Frontal cortex (tissue), 4 donors: ENCODE results near the gene DCDC2B. TPM values are rescaled to one million over a fixed set of nuclear protein-coding genes. Genes with fewer than 3 reads are reported as not detected.
A peak's percentile ranks its signal among the peaks of the same experiment; 100 is the strongest.

ENCODE experiments used
- DNase-seq, 2 donors: peaks; one replicate each; pipeline ENCODE4 v3.0.0; 2012; ENCODE audit warnings: low spot score in 2 of 2
- FAIRE-seq: peaks from 2 replicates; lab custom pipeline; 2012; peaks lifted over from hg19 to GRCh38; lab: Jason Lieb, UNC
- total RNA-seq: library from RNA; depleted of rRNA; stranded (reverse); fragments of >200 nt; gene quantifications from one replicate; pipeline ENCODE4 v1.2.3, GENCODE V29; 2014
- donor health status: control.
- donor health status: control.
- donor health status: control.

DCDC2B gene
- total RNA-seq, 1 donor from 2014 or later = not detected

DNA sequence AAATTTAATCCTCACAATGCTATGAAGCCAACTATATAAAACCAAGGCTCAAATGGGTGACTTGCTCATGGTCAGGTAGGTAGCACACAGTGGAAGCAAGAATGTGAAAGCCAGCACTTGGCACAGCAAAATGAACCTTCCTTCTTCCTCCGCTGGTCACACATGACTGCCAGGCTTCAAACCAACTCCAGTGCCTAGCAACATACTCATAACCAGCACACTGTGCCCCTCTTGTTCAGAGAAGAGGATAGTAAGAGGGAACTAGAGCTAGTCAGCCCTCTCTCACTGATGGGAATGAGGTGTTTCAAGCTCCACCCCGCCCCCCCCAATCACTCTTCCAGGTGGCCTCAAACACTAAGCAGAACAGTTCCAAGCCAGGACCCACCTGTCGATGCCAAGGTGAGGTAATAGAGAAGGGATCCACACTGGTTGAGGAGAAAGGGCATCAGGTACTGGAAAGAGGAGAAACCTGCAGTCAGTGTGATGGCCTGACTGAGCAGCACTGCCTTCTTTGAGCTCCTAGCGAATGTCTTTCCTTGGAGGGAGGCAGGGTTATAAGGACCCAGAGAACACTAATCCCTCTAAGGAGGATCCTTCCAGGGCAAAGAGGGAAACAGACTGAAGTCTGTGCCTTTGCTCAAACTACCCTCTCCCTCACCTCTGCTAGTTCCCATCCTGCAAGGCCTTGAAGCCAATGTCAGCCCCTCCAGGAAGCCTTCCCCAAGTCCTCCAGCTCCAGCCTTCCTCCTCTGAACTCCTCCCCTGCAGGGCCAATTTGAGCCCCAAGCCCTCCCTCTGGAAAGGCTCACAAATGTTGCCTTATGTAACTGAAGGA, 12.1 kb downstream of the DCDC2B start:
- DNase-seq (no peak), FAIRE-seq (no peak)

DNA sequence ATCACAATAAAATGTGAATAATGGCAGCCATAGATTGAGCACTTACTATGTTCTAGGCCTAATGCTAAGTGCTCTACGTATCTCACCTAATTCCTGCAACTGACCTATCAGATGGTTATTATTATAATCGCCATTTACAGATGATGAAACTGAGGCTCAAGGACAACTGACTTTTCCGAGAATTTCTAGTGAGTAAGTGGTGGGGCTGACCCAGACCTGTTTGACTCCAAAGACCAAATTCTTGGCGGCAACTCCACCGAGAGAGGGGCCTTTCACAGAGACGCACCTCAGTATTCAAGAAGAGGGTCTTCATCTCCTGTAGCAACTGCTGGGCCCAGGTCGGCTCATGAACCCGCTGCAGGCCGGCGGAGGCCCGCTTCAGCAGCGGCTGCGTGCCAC, 12.7 kb downstream of the DCDC2B start:
- no peak for FAIRE-seq
- DNase-seq = no peak

DNA sequence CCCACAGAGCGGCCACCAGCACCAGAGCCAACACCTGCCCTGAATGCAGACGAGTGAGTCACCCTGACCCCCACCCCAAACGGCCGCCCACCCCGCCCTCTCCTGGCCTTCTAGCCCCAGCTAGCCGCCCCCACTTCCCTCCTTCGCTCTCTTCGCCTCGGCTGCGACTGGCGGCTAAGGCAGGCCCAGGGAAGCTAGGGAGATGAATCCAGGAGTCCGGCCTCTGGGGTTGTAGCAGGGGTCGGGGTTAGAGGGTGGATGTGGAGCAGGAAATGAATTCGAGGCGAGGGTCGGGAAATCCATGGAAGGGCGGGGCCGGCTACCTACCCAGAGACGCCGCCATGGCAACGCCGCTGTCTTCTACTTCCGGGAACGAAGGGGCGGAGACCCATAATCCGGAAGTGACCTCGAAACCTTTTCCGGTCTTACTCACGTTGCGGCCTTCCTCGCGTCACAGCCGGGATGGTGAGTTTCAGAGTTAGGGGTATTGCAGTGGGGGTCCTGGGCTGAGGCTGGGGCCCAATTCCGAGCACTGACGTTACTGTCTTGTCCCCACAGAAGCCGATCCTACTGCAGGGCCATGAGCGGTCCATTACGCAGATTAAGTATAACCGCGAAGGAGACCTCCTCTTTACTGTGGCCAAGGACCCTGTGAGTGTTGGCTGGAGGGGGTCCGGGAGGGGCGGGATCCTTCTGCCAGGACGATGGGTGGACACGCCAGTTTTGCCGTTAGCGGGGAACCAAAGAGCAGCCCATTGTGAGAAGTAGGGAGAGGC, 13.3 kb downstream of the DCDC2B start, which contains the start of the genes EIF3I and TMEM234:
Gene EIF3I, plus strand, starts transcription at position 428 of the 776 bp plus-strand sequence. Its CDS starts 35 bp downstream, at position 463.
Gene TMEM234, minus strand, starts transcription at position 374 of the 776 bp plus-strand sequence. Its CDS starts 31 bp downstream, at position 343.
- FAIRE-seq = no peak

DNA sequence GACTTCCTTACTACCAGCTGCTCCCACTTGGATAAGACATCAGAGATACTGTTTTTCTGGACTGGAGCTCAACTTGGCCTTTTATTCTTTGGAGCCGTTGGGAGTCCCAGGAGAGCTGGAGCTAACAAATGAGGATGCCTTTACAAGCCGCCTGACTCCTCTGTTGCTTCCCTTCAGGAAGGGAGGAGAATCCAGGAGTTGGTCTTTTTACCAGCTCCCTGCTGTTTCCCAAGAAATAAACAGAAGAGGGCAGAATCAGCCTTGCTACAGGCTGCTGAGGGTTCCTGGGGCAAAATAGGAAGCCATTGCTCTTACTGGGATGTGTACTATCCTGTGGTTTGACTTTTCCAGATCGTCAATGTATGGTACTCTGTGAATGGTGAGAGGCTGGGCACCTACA, 14.8 kb downstream of the DCDC2B start:
- FAIRE-seq = no peak
- DNase-seq = no peak

More for the DNA sequence above, 13.3 kb downstream of the DCDC2B start, which contains the start of the genes EIF3I and TMEM234:
- DNase-seq = peak; percentile 86 to 97

DNA sequence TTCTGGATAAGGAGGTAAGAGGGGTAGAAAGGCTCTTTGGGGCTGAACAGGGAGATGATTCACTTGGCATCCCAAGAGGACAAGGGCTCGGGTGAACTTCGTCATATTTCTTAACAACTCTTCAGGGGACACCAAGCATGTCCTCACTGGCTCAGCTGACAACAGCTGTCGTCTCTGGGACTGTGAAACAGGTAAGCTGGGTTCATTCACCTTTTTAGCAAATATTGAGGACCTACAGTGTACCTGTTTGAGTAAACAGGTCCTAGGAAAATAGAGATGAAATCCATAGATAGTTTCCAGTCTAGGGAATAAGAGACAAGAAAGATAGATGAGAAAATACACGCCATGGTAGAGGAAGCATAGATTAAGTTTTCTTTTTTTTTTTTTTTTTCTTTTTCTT, 15.4 kb downstream of the DCDC2B start:
- FAIRE-seq = no peak
- DNase-seq = no peak

- FAIRE-seq (no peak), DNase-seq (no peak)
Observed at GRCh38 chr1:32228771-32229170, 19.9 kb downstream of the DCDC2B start.

DNA sequence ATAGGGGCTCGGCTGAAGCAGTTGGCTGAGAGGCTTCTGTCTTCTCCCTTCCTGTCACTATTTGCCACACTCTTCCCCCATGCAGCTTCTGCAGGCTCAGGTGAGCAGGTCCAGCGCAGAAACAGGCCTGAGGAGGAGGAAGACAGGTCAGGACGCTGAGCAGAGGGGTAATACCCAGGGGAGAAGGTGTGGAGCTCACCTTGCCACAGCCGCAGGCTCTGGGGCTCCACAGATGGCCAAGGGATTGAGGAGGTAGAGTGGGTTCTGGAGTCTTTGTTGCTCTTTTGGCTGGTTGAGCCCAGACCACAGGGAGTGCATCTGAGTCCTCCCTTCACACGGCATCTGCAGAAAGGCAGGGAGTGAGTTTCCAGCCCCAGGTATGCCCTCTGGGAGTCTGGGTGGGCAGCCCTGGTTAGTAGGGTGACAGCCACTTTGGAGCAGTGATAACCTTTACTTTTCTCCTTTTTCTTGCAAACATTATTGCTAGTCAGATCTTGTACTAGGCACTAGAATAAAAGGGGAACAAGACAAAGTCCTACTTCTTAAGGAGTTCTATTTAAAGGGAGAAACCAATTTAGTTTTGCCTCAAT, 23.0 kb downstream of the DCDC2B start:
- FAIRE-seq (no peak), DNase-seq (no peak)

- no peak for FAIRE-seq
Observed at GRCh38 chr1:32232558-32233304, 23.8 kb downstream of the DCDC2B start.

GRCh38 chr1:32234792-32235191, 25.9 kb downstream of the DCDC2B start:
- no peak for DNase-seq
- no peak for FAIRE-seq

More at GRCh38 chr1:32232558-32233304, 23.8 kb downstream of the DCDC2B start:
- no peak for DNase-seq

DNA sequence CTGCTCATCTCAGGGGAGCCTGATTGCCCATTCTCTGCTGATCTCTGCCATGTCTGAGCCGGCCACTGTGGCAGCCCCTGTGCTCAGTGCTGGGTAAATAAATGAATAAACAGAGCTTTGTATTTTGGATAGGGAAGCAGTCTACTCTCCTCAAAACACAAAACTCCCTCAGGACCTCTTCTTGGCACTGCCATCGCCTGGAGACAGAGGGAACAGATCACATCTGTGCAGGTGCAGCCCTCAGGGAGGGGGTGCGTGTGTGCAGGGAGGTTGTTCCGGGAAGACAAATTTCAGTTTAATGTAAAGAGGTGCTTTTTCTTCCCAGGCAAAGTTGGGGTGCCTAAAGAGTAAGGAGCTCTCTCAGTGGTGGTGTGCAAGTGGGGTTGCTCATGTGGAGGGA, 30.4 kb downstream of the DCDC2B start:
- FAIRE-seq (no peak), DNase-seq (no peak)

GRCh38 chr1:32239790-32240139, 30.9 kb downstream of the DCDC2B start:
- DNase-seq (no peak), FAIRE-seq (no peak)

DNA sequence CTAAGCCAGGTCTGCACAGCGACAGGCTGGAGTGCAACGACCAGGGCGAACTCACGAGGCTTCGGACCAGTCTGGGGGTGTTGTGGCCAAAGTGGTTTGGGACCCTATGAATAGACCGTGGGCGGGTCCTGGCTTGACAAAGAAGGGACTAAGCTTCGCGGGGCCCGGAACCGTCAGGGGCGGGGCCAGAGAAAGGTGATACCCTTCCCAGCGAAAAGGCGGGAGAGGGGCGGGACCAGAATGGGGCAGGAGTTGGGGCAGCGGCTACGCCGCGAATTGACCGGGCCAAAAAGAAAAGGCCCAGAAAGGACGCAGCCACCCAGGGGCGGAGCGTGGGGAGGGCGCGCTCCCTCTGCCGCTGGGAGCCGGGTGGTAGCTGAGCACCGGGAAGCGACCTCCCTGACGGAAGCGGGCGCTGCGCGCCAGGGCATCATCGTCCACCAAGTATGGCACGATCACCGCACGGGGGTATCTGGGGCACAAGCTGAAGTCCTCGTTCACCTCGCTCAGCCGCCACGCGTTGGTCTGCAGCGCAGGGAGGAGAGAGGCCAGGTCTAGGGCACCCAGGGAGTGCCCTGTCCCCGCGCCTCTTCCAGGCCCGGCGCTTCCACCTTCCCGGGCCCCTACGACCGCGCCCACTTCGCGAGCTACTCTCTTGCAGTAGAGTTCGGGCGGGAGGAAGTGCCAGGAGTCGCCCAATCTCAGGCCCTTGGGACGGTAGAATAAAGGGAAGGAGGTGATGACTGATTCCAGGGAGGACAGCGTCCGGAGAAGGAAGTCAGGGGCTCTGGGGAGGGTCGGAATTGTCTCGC, 31.5 kb downstream of the DCDC2B start:
- no peak for FAIRE-seq
- peak; percentile 61 to 73 for DNase-seq

- DNase-seq = peak; percentile 72 to 73
- FAIRE-seq = no peak
Observed at GRCh38 chr1:32241001-32241763, 32.3 kb downstream of the DCDC2B start.

- DNase-seq = peak; percentile 49 to 67
- FAIRE-seq = no peak
Observed at GRCh38 chr1:32242341-32242851, 33.5 kb downstream of the DCDC2B start.

GRCh38 chr1:32246888-32247273, 38.0 kb downstream of the DCDC2B start, which contains the start of gene FAM167B:
Gene FAM167B, plus strand, starts transcription at chr1:32247222. Its CDS starts 200 bp downstream, at chr1:32247422.
- DNase-seq (no peak), FAIRE-seq (no peak)

DNA sequence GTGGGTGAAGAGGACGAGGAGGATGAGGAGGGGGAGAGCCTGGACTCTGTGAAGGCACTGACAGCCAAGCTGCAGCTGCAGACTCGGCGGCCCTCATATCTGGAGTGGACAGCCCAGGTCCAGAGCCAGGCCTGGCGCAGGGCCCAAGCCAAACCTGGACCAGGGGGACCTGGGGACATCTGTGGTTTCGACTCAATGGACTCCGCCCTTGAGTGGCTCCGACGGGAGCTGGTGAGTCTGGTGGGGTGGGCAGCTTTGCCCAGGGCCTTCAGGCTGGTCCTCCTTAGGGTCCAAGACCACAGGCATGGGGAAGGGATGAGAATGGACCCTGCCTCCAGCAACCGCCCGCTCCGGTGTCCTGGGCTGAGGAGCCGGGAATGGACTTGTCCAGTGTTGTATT, 38.6 kb downstream of the DCDC2B start:
- FAIRE-seq (no peak), DNase-seq (no peak)

GRCh38 chr1:32247983-32248889, 39.3 kb downstream of the DCDC2B start:
- DNase-seq (peak in 1 of 2 donors; percentile 69), FAIRE-seq (no peak)
